NCI-H128 (cell line): ENCODE results near the gene MAF.

Experiments used
- DNase-seq: peaks from one replicate; lab custom pipeline; 2025; ENCODE audit not compliant: unreplicated experiment; lab: John Stamatoyannopoulos, UW

The MAF gene

DNA sequence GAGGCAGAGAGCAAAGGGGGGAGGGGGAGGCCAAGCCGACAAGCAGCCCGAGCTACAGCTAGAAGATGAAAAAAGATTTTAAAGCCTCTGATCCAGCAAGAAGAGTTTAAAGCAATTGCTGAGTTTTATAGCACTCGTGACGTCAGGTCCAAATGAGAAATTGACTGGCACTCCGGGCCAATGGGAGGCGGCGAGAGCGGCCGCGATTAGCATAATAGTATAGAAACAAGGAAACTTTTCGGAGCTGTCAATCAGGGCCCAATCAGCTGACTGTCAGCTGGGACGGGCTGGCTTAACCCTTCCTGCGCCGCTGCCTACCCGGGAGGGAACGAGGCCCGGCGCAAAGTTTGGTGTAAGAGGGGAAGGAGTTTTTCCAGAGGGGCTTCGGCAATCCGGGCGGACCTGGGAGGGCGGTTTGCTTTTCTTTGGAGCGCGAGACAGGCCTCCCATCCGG is at the start of gene MAF:
TSS of gene MAF (minus strand) at position 100 of the 454 bp plus-strand sequence. CDS start 835 bp downstream, outside the sequence.
- DNase-seq, result peak; percentile 54

DNA sequence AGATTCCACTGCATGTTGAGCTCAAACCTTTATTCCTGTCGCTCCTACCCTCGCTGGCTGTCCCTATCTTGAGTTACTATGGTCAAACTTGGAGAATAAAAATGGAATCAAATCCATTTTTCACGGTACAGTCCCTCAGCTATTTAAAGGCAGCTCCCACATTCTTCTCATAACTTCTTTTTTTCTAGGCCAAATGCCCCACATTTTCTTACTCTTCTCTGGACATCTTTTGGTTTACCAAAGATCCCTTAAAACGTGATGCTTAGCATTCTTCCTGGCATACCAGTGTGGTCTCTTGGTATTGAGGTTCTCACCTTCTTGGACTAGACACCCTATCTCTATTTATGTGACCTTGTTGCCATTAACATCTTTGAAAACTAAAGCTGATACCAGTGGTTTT is 48.3 kb upstream of the MAF start:
- DNase-seq, result no peak

DNA sequence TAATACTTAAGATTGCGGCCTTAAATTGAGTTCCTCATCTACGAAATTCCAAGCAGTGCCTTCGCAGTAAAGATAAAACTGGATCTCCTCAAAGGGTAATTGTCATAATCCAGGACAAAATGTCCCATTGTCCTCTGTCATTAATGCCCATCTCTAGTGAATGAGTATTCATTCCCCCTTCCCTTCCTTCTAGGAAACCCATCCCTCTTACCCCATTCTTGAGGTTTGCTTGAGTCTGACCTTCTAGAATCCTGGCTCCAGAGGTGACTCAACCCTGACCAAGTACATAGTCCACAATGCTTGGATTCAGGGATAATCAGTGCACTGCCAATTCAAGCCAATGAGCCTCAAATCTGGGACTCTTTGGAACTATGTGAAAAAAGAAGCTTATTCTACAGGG is 47.0 kb upstream of the MAF start:
- DNase-seq, result no peak

DNA sequence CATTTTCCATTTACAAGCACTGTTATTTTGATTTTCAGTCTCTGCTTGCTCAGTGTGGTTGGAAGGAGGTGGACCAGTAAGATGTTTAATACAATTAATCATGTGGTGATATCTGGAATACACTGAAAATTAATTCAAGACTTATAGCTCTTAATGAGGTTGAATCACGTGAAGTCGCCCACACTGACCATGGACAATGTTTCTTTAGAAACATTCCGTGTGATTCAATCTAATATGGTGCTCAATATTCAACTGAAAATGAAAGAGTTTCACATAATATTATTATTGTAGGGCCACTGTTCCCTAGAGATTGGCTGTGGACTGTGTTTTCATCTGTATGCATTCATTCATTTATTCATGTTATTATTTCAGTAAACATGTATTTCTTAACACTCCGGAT is 45.2 kb upstream of the MAF start:
- no peak for DNase-seq

DNA sequence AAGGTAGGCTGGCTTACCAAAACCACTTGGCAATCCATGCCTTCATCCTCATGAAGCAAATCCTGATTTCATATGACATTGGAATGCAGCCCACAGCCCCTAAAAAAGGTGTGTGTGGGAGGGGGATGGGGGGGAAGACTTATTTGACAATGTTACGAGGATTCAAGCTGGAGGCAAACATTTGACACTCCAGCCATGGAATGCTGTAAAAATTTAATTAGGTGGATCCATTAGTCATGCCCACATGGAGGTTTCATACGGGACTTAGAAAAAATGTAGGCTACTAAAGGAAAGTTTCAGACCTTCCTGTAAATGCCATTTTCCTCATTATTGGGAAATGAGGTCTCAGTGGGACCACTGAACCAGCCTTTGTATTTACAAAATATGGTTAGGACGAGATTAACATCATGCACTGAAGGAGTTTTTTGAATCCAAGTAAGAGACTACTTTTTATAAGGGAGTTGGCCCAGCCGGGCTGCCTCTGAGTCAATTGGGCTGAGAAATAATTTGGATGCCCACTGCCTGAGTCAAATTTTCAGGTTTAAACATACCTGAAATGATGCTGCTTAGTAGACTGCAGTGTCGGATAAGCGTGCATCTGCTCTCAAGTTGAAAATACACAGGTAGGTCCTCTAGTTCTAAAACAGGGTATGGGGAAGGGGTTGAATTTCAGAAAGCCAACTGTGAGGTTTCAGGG is 44.6 kb upstream of the MAF start:
- no peak for DNase-seq

DNA sequence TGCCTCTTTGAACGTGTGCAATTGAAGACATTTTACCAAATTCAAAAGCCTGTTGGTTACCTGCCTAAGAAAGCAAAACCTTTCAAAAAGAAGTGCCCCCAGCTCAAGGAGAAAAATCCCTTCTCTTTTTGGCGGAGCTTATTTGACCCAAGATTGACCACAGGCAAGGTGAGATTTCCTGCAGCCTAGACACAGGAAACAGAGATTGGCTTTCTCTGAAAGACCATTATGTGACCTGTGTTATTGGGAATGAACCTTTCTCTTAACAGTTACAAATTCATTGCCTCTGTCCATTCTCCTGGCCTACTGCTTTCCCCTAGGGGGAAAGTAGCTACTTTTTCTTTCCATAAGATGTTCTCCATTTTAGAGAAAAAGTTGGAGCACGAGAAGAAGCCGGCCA is 42.1 kb upstream of the MAF start:
- no peak for DNase-seq

DNA sequence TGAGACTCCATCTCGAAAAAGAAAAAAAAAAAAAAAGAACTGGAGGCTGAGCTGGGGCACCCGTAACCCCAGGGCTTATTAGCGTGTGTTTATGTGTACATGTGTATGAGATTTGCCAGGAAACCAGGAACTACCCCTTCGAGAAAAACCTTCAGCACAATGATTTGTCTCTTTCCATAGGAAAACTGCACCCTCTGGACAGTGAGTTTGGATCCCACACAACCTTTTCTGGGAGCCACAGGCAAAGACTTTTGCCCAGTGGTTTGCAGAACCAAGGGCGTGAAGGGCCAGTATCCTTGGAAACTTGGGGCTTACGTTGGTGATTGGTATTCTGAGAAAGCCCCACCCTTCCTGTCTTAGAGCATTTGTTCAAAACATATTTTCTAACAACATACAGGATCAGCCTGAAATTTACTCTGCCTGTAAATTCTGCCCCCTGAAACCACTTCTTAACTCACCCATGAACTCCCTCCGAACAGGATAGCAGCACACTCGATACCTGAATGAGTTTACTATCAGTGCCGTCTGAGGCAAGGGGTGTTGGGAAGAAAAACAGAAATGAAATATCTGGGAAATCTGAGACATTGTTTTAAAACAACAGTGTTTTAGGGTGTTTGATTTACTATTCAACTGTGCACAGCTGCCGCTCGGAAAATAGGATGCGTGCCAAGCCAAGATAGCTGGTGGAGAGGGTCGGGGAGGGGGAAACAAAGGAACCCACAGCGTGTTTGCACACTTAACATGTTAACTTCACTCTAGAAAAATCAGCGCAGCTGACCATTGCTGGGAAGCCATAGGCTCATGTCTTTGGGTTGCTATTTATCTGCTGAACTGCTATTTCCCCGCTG is 40.2 kb upstream of the MAF start:
- peak; percentile 64 for DNase-seq

DNA sequence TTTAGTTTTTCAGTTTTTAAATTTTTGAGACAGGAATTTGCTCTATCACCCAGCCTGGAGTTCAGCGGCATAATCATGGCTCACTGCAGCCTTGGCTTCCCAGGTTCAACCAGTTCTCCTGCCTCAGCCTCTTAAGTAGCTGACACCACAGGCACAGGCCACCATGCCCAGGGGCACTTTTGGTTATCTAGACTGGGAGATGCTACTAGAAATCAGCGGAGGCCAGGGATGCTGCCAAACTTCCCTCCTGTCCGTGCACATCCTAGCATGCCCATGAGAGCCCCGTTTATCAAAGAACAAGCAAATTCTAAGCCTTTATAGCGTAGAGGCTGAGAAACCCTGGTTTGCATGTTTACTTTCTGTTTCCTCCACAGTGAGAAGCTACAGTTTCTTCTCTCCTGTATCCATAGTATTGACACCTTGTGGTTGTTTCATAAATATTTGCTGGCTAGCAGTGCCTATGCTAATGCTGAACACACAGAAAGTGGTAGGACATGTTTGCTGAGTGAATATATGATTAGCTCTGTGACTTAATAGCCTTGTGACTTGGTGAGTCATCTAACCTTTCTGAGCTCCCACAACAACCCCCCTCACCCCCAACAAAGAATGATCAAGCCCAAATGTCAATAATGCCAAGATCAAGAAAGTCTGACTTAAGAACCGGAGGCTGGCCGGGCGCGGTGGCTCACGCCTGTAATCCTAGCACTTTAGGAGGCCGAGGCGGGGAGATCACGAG is 39.2 kb upstream of the MAF start:
- DNase-seq, result no peak

DNA sequence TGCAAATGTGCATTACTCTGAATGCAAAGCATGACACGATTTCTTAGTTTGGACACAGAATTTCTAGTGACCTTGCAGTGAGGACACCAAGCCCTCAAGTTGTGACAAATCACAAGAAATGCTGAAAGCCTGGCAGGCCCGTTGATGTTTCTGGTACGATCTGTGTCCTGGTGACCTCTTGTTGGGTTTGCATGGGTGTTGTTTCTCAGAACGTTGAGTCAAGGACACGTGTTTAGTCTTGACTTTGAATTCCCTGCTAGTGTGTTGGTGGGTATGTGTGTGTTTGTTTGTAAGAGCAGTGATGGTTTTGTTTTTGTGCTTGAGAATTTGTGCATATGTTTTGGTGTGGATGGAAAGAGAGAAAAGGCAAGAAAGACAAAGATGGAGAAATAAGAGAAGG is 37.8 kb upstream of the MAF start:
- no peak for DNase-seq

DNA sequence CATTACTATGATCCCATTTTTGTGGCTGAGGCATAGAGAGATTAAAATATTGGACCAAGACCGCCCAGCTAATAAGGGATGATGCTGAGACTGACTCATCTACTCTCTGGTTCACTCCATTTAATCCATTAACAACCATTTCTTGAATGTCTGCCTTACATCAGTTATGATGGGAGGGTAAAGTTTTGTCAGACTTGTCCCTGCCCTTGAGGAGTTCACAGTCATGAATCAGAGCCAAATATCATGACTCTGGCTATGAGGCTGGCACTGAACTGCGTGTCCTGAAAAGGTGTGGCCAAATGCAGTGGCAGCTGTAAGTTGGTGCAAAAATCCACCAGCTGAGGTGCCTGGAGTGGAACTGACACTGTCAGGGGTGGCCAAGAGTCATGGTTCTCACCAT is 35.0 kb upstream of the MAF start:
- DNase-seq, result no peak

DNA sequence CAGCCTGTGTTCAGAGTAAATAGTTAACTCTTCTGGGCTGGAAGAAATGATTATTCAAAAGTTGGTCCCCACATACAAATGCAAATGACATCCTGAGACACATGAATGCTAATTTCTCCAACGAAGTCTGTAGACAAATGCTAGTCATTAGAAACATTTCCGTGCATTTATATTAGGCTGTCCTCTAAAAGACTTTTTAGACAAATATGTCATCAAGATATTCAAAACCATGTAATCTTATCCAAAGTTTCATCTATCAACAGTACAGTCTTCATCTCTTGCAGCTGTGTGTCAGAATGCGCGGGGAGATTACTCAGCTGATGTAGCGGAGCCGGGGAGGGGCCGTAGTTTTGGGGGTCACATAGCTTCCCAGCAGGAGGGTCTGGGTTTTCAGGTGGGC is 33.8 kb upstream of the MAF start:
- no peak for DNase-seq

DNA sequence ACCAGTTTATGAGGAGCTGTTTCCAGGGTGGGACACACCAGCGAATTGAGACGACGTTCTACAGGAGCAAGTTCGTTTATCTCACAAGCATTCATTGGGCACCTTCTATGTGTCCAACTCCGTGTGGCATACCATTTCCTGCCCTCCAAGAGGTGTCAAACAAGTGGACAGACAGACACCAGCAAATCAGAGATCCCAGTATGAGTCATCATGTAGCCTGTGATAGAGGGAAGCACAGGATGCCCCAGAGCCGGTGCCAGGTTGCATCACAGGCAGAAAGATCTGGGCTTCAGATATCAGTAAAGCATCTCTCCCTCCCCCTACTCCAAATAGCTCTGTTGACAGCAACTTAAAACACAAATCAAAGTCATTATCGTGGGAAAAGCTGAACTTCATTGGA is 31.8 kb upstream of the MAF start:
- DNase-seq, result no peak

DNA sequence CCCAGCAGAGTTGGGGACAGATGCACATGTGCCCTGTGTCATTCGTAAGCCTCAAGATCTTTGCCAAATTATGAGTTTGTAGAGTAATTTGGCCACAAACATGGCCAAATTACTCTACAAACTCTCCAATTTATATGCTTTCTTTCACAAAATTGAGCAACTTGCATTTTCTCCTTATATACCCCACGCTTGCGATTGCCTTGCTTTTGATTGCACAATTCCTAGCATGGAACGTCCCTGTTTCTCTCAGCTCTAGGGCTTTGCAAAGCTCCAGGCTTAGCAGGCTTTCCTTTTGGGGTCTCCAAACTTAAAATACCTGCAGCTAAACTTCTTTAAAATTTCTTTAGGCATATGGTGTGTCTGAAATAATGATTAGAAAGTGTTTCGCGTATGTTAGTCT is 28.5 kb upstream of the MAF start:
- no peak for DNase-seq

DNA sequence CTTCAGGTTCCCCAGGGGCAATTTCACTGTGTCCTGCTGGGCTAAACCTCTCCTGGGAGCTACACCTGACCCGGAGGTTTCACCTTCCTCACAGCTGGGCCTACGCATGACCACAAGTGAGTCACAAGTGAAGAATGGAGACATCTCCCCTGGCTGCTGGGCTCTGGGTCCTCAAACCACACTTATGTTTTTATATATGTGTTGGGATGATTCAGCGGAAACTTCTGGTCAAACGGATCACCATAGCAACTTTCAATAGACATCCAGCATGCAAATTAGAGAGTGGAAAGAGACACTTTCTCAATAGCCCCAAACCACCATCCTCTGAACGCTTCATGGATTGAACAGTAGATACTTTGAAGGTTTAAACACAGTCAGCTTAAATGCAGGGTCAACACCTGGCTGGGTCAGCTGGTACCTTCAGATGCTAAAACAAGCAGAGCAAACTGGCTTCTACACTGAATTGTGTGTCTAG is 28.0 kb upstream of the MAF start:
- DNase-seq, result no peak

DNA sequence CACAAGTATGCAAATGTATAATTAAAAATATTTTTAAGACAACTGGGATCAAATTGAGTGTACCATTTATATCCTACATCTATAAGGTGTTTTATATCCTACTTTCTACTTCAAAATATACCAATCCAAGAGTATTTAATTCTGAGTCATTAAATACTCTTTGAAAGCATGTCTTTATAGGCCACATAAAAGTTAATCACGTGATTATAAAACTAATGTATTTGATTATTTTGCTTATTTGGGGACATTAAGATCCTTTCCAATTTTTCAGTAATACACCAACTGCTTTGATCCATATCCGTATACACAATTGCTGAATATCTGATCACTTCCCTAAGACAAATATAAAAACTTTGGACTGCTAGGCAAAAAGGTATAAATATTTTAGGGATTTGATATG is 26.6 kb upstream of the MAF start:
- no peak for DNase-seq

DNA sequence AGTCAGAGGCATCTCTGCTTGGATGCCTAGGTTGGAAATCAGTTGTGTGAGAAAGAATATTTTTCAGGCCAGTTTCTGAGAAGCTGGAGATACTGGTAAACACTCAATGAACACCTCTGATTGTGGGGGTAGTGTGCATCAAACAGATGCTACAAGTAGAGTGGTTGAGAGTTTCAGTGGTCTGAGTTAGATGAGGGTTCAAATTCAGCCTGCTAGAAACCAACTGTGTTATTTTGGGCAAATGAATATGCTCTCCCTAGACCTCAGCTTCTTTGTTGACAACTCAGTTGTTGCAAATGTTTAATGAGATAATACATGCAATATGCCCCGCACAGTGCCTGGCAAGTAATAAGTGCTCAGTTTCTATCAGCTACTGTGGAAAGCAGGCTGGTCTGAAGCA is 25.2 kb upstream of the MAF start:
- no peak for DNase-seq

DNA sequence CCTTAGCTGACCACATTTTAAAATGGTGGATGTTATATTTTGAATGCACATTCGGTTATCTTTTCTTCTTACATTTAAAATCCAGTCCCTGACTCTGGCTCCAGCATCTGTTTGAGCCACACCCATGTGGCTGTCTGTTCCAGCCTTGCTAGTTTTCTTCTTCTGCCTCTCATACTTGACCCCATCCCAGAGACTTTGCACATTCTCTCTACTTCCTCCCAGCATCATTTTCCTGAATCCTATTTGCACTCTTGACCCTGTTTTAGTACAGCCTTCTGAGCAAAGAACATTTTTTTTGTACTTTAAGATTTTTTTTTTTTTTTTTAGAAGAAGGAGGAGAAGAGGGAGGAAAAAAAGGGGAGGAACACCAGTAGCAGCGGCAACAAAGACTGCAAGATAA is 23.3 kb upstream of the MAF start:
- no peak for DNase-seq

DNA sequence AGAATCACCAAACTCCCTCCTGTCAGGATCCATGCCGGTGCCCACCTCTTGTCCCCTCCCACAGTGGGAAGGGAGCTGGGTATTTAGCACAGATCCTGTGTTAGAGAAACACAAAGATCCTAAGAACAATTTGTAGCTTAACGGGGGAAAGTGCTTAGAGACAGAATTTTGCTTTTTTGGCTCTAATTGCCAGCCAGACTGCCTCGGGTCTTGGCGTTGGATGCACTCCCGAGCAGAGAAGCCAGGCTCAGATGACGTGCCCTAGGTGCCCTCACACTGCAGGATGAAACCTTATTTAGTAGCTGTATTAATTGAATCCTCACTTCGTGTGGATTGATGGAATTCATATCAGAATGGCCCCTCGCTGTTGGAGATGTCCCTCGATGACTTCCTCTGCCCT is 22.5 kb upstream of the MAF start:
- no peak for DNase-seq

DNA sequence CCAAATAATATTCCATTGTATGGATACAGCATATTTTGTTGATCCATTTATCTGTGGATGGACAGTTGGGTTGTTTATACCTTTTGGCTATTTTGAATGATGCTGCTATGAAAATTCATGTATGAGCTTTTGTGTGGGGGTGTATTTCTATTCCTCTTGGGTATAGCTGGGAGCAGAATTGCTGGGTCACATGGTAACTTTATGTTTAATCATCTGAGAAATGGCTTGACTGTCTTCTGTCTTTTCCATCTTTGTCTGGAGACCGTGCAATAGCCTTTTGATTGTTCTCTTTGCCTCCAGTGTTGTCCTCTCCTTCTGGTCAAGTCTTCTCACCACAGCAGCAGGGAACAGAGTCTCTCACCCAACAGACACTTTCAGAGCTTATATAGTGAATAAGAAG is 20.5 kb upstream of the MAF start:
- no peak for DNase-seq

DNA sequence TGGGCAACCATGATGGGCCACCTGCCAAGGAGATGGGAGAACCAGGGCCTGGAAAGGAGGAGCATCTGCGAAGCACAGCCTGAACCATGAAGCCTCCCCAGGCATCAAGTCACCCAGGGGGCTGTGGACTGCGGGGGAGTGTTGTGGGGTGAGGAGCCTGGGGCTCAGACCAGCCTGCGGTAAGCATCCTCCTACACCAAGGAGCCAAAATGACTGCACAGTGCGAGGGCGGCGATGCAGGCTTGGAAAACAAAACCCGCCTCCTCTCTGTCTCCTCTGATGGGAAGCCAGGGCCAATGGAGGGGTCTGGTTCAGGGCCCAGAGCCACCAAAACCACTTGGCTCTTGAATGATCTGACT is 18.1 kb upstream of the MAF start:
- DNase-seq, result no peak

DNA sequence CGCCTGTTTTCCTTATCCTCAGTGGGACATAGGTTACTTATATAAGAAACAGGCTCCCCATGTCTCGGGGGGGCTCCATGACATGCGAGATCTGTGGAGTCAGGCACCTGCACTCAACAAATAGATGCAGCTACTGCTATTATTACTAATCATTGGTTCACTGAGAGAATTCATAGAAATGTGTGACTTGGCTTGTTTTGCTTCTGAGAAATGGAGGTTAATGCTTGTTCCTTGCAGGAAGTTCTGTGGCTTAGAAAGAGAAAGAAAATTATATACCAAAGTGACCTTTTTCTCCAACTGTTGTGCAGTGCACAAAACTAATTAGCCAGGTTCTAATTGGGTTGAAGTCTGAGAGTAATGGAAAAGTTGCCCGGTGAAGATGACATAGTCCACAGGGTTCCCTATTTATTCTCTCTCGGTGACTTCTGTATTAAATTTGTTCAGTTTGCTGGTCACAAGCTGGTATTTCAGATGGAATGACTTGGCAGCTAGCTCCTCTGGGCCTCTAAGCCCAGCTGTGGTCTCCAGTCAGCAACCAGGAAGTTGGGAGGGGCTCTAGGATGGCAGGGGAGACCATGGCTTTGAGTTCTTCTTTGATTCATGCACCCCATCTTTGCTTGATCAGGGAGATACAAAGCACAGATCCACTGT is 17.6 kb upstream of the MAF start:
- DNase-seq, result no peak
